ENCODE data around the gene PPP1CB. TPM values are rescaled to one million over a fixed set of nuclear protein-coding genes. Genes with fewer than 3 reads are reported as not detected.
"Not testable (repeated sequence)": the region's sequence is repeated elsewhere in the genome, so short reads cannot be mapped to it uniquely, and the experiment has no call there.

PPP1CB gene
- total RNA-seq, 1 donor from 2014 or later, result 428 TPM

DNA sequence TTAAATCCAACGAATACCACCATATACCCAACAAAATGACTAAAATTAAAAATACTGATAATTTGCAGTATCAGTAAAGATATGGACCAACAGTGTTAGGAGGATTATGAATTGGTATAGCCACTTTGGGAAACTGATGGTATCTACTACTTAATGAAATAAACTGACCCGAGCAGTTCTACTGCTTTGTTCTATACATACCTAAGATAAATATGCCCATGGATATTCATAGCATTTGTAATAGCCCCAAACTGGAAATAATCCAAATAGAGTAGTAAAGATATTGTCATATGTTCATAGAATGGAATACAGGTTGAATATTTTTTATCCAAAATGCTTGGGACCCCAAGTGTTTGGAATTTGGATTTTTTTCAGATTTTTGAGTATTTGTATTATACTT, 20.7 kb downstream of the PPP1CB start:
- FAIRE-seq (no peak), DNase-seq (ENCODE audit: low spot score in 2 of 2) (no peak)

- DNase-seq (ENCODE audit: low spot score in 2 of 2) (no peak), FAIRE-seq (no peak)
Measured at GRCh38 chr2:28776471-28776870, 24.8 kb downstream of the PPP1CB start.

- FAIRE-seq (no peak), DNase-seq (ENCODE audit: low spot score in 2 of 2) (no peak)
Measured at GRCh38 chr2:28778392-28778791, 26.8 kb downstream of the PPP1CB start.

DNA sequence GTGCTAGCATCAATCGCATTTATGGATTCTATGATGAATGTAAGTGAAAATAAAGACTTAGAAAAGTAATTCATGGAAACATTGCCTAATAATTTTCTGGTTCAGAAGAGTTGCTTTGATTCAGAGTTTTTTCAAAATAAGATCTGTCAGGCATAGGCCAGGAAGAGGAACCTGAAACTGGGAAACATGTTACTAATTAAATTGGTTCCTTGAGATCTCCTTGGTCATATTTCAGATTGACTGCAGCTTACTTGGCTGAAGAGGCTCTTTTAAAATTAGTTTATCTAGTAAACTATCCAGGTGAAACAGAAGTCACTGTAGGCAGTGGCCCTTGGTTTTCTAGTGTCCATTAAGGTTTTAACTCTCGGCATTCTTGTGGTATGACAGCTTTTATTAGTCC, 27.4 kb downstream of the PPP1CB start:
- DNase-seq (ENCODE audit: low spot score in 2 of 2) (no peak), FAIRE-seq (no peak)

DNA sequence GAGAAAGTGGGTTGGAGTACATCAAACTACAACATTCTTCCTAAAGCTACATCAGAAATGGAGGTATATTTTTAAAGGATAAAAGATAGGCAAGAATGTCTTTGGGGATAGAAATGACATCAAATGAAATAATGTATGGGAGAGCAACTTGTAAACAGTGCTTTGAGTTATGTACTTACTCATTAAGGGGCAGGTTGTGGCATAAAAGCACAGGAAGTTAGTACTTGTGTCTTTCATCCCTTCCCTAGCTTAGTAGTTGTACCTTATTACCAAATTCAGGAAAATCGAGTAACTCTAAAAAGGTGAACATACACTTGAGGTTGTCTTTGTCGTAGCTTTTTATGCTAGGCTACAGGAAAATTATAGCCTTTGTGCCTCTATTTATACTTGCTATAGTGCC, 28.9 kb downstream of the PPP1CB start:
- DNase-seq (ENCODE audit: low spot score in 2 of 2) (no peak), FAIRE-seq (no peak)

GRCh38 chr2:28782423-28782822, 30.8 kb downstream of the PPP1CB start:
- FAIRE-seq, result no peak
- no peak for DNase-seq (ENCODE audit: low spot score in 2 of 2)

- not testable (repeated sequence) for FAIRE-seq; DNase-seq (ENCODE audit: low spot score in 2 of 2)
Measured at GRCh38 chr2:28784570-28784969, 32.9 kb downstream of the PPP1CB start.

DNA sequence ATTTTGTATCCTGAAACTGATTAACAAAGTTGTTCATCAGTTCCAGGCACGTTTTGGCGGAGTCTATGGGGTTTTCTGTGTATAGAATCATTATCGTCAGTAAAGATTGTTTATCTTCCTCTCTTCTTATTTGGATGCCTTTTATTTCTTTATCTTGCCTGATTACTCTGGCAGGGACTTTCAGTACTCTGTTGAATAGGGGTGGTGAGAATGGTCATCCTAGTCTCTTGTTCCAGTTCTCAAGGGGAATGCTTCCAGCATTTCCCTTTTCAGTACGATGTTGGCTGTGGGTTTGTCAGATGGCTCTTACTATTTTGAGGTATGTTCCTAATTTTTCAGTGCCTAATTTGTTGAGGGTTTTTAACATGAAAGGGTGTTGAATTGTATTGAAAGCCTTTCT, 45.0 kb downstream of the PPP1CB start:
- no peak for DNase-seq (ENCODE audit: low spot score in 2 of 2)
- FAIRE-seq, result no peak

- DNase-seq (ENCODE audit: low spot score in 2 of 2), result no peak
- no peak for FAIRE-seq
Measured at GRCh38 chr2:28801726-28802125, 50.1 kb downstream of the PPP1CB start.

DNA sequence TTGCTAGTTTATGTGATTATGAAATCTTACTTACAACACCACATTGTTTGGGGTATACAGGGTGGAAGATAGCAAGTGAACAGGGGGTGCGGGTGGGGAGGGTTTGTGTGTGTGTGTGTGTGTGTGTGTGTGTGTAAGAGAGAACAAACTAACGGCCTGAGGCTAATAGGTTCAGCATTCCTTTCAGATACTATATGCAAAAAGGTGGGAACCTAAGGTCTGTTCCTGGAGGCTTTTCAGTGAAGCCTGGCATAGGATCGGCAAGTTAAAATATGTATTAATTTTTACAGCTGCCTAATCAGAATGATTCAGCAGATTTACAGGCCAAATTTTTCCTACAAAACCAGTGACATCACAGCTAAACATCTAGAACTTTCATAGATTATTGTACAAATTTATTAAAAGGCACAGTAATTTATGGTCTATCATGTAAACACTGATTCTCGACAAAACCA, 51.4 kb downstream of the PPP1CB start:
- FAIRE-seq (no peak), DNase-seq (ENCODE audit: low spot score in 2 of 2) (no peak)

GRCh38 chr2:28809927-28810326, 58.3 kb downstream of the PPP1CB start:
- FAIRE-seq (no peak), DNase-seq (ENCODE audit: low spot score in 2 of 2) (no peak)

GRCh38 chr2:28810384-28811285, 59.0 kb downstream of the PPP1CB start, which contains the start of gene SPDYA:
SPDYA (plus strand) TSS chr2:28810834; CDS start chr2:28816015, 5,181 bp downstream.
- no peak for FAIRE-seq
- peak; percentile 68 to 82 for DNase-seq (ENCODE audit: low spot score in 2 of 2)

GRCh38 chr2:28818053-28818452, 66.4 kb downstream of the PPP1CB start:
- DNase-seq (ENCODE audit: low spot score in 2 of 2) (no peak), FAIRE-seq (no peak)

GRCh38 chr2:28821295-28821958, 69.8 kb downstream of the PPP1CB start:
- DNase-seq (ENCODE audit: low spot score in 2 of 2) (peak in 1 of 2 donors; percentile 25), FAIRE-seq (peak; percentile 70)

DNA sequence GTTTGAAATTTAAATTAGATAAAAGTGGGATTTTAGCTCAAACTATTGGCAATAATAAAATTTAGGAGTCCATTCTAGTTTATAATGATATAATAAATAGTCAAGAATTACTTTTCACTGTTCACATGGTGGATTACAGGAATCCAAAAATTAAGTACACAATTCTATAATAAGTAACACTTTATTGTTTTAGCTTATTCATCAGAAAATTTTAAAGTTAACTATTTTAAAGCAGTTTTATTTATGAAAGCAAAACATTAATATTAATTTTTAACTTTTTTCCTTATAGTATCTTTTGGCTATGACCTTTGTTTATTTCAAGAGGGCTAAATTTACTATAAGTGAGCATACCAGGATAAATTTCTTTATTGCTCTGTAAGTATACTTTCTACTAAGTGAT, 70.4 kb downstream of the PPP1CB start:
- FAIRE-seq, result no peak
- DNase-seq (ENCODE audit: low spot score in 2 of 2), result no peak

DNA sequence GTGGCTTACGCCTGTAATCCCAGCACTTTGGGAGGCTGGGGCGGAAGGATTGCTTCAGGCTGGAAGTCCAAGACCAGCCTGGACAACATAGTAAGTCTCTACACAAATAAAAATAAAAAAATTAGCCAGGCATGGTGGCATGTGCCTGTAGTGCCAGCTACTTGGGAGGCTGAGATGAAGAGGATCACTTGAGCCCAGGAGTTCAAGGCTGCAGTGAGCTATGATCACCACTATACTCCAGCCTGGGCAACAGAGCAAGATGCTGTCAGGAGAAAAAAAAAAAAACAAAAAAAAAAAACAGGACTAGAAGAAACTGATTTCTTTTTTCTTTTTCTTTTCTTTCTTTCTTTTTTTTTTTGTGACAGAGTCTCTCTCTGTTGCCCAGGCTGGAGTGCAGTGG, 72.6 kb downstream of the PPP1CB start:
- FAIRE-seq (no peak), DNase-seq (ENCODE audit: low spot score in 2 of 2) (no peak)

GRCh38 chr2:28824870-28825269, 73.2 kb downstream of the PPP1CB start:
- DNase-seq (ENCODE audit: low spot score in 2 of 2) (no peak), FAIRE-seq (no peak)

- DNase-seq (ENCODE audit: low spot score in 2 of 2) (no peak), FAIRE-seq (no peak)
Measured at GRCh38 chr2:28828382-28828781, 76.8 kb downstream of the PPP1CB start.

GRCh38 chr2:28833740-28834470, 82.3 kb downstream of the PPP1CB start:
- DNase-seq (ENCODE audit: low spot score in 2 of 2), result no peak
- no peak for FAIRE-seq

GRCh38 chr2:28835781-28836180, 84.2 kb downstream of the PPP1CB start:
- no peak for FAIRE-seq
- DNase-seq (ENCODE audit: low spot score in 2 of 2), result no peak

- no peak for FAIRE-seq
- DNase-seq (ENCODE audit: low spot score in 2 of 2), result no peak
Measured at GRCh38 chr2:28838971-28839370, 87.3 kb downstream of the PPP1CB start.
